Prostate gland (tissue), 2 donors: Measurements from ENCODE around the gene TNS3. TPM values are rescaled to one million over a fixed set of nuclear protein-coding genes. Genes with fewer than 3 reads are reported as not detected.

ENCODE experiments used
- DNase-seq: peaks from one replicate; pipeline ENCODE4 v3.0.0-alpha.2; 2019; ENCODE audit warnings: low spot score
- H3K27ac ChIP-seq, 2 donors: fragments of 200-600 bp; sonication (generic); 2 replicates each; pipeline ENCODE4 v1.5.1; 2017 to 2019
- H3K27me3 ChIP-seq: fragments of 200-600 bp; sonication (generic); replicated peaks from 2 replicates; pipeline ENCODE4 v1.5.1; 2019; ENCODE audit not compliant: insufficient read depth
- H3K36me3 ChIP-seq, 2 donors: fragments of 200-600 bp; sonication (generic); 1 replicate in 1 of 2; 2 replicates in 1 of 2; pipeline versions ENCODE4 v1.5.1 to v1.8.1; 2017 to 2019
- H3K4me1 ChIP-seq: fragments of 200-600 bp; sonication (generic); replicated peaks from 2 replicates; pipeline ENCODE4 v1.5.1; 2019
- H3K4me3 ChIP-seq, 2 donors: fragments of 200-600 bp; sonication (generic); 2 replicates each; pipeline ENCODE4 v1.5.1; 2017 to 2019
- H3K9me3 ChIP-seq: fragments of 200-600 bp; sonication (generic); 2 replicates; pipeline ENCODE4 v1.5.1; 2017
- CTCF ChIP-seq, 4 experiments: fragments of 200-600 bp in 2 of 4; fragments of 450-650 bp in 2 of 4; sonication (generic) in 2 of 4; IDR thresholded peaks; 1 replicate in 3 of 4; 2 replicates in 1 of 4; pipeline ENCODE4 v1.5.1; 2016 to 2019; ENCODE audit warnings: antibody characterized with exemption in 4 of 4, mild to moderate bottlenecking in 2 of 4, moderate library complexity in 2 of 4
- POLR2A ChIP-seq: fragments of 450-650 bp; IDR thresholded peaks from one replicate; pipeline ENCODE4 v1.6.1; 2016; ENCODE audit warnings: antibody characterized with exemption, mild to moderate bottlenecking
- POLR2AphosphoS5 ChIP-seq: sonication (generic); formaldehyde crosslinking; IDR thresholded peaks from one replicate; pipeline ENCODE4 v1.6.1; 2017; ENCODE audit warnings: antibody characterized with exemption
- WGBS: methylation state at CpG from one replicate; pipeline ENCODE4 v1.1.5; 2018; 5-methylcytosine and 5-hydroxymethylcytosine counted together
- intact Hi-C: fragments of 100-400 bp; cut with DNase I; formaldehyde crosslinking; loops from one replicate; pipeline ENCODE4 v1.14.2; 2022
- total RNA-seq, 2 donors: library from RNA; depleted of rRNA; stranded (reverse); fragments of >200 nt; gene quantifications; one replicate each; pipeline ENCODE4 v1.1.0, GENCODE V29; 2016

TNS3 gene
- total RNA-seq, 2 donors from 2014 or later = 19.5 to 95.8 TPM

- no peaks in the 10 kb centered on the region for H3K4me1 ChIP-seq
- H3K27me3 ChIP-seq = no peaks in the 10 kb centered on the region
- no peak for DNase-seq
- TF ChIP-seq POLR2AphosphoS5 = no peak
- TF ChIP-seq CTCF (IDR thresholded peaks at IDR 0.05) = no peak
- TF ChIP-seq POLR2A = no peak
- no peaks in the 10 kb centered on the region for H3K36me3 ChIP-seq
- H3K9me3 ChIP-seq = no peaks in the 10 kb centered on the region
- WGBS = 98% methylated on average over 6 of the region's 6 CpGs
- no peak overlapping the region for H3K27ac ChIP-seq
- H3K4me3 ChIP-seq = no peak overlapping the region
- intact Hi-C loops = no loop called here
Observed at GRCh38 chr7:47430422-47430821, 151.5 kb downstream of the TNS3 start.

- TF ChIP-seq POLR2A = no peak
- no peak for TF ChIP-seq POLR2AphosphoS5
- TF ChIP-seq CTCF (IDR thresholded peaks at IDR 0.05) = no peak
- Histone ChIP-seq H3K4me3 (no peak overlapping the region), H3K27ac (no peak overlapping the region), H3K4me1 (no peaks in the 10 kb centered on the region), H3K9me3 (no peaks in the 10 kb centered on the region), H3K36me3 (no peaks in the 10 kb centered on the region), H3K27me3 (no peaks in the 10 kb centered on the region)
- intact Hi-C loops = no loop called here
- no peak for DNase-seq
- WGBS = 97% methylated on average over 10 of the region's 10 CpGs
Observed at GRCh38 chr7:47428768-47429472, 153.0 kb downstream of the TNS3 start.

GRCh38 chr7:47428052-47428767, 153.7 kb downstream of the TNS3 start:
- Histone ChIP-seq H3K36me3 (no peaks in the 10 kb centered on the region), H3K27ac (no peak overlapping the region), H3K4me3 (no peak overlapping the region), H3K4me1 (no peaks in the 10 kb centered on the region), H3K9me3 (no peaks in the 10 kb centered on the region), H3K27me3 (no peaks in the 10 kb centered on the region)
- 87% methylated on average over 12 of the region's 12 CpGs for WGBS
- DNase-seq = no peak
- intact Hi-C loops = no loop called here
- TF ChIP-seq POLR2A (no peak), CTCF (IDR thresholded peaks at IDR 0.05) (no peak), POLR2AphosphoS5 (no peak)

- intact Hi-C loops = no loop called here
- no peak for DNase-seq
- Histone ChIP-seq H3K27ac (no peak overlapping the region), H3K4me3 (no peak overlapping the region), H3K36me3 (no peaks in the 10 kb centered on the region), H3K27me3 (no peaks in the 10 kb centered on the region), H3K9me3 (no peaks in the 10 kb centered on the region), H3K4me1 (no peaks in the 10 kb centered on the region)
- WGBS = 54% methylated on average over 6 of the region's 6 CpGs
- TF ChIP-seq POLR2A = no peak
- TF ChIP-seq POLR2AphosphoS5 = no peak
- no peak for TF ChIP-seq CTCF (IDR thresholded peaks at IDR 0.05)
Observed at GRCh38 chr7:47427051-47427643, 154.8 kb downstream of the TNS3 start.
